Neural cell (in vitro differentiated cells): ENCODE results near the gene BTNL2. TPM values are rescaled to one million over a fixed set of nuclear protein-coding genes. Genes with fewer than 3 reads are reported as not detected.

Experiments
- H2AFZ ChIP-seq: fragments of 200-600, 300-800 bp; sonication (generic), shearing (Covaris generic); 2 replicates; pipeline ENCODE4 v1.6.0; 2014; ENCODE audit warnings: low read depth, mild to moderate bottlenecking, antibody characterized with exemption, low read length, moderate library complexity
- H3F3A ChIP-seq: fragments of 200-600 bp; shearing (Covaris generic); 2 replicates; pipeline ENCODE4 v1.6.1; 2016; ENCODE audit warnings: mild to moderate bottlenecking, moderate library complexity, mixed read lengths, antibody characterized with exemption, low read length; ENCODE audit not compliant: insufficient read depth, poor library complexity, severe bottlenecking
- H3K27ac ChIP-seq: fragments of 200-600, 300-800 bp; sonication (generic), shearing (Covaris generic); 2 replicates; pipeline ENCODE4 v1.5.1; 2014; ENCODE audit warnings: mild to moderate bottlenecking, low read length, moderate library complexity
- H3K27me3 ChIP-seq: fragments of 300-800, 200-600 bp; sonication (generic), shearing (Covaris generic); 2 replicates; pipeline ENCODE4 v1.6.0; 2014; ENCODE audit warnings: mild to moderate bottlenecking, low read depth, low read length, moderate library complexity; ENCODE audit not compliant: insufficient read depth
- H3K36me3 ChIP-seq: fragments of 300-800, 200-600 bp; sonication (generic), shearing (Covaris generic); 2 replicates; pipeline ENCODE4 v1.5.1; 2014; ENCODE audit warnings: mild to moderate bottlenecking, antibody characterized with exemption, low read length, moderate library complexity; ENCODE audit not compliant: insufficient read depth
- H3K4me2 ChIP-seq: fragments of 300-800, 200-600 bp; sonication (generic), shearing (Covaris generic); 2 replicates; pipeline ENCODE4 v1.6.0; 2014; ENCODE audit warnings: mild to moderate bottlenecking, low read length
- H3K4me3 ChIP-seq: fragments of 300-800, 200-600 bp; sonication (generic), shearing (Covaris generic); 2 replicates; pipeline ENCODE4 v1.5.1; 2014; ENCODE audit warnings: mild to moderate bottlenecking, low read length, moderate library complexity
- H3K79me2 ChIP-seq: fragments of 200-600 bp; shearing (Covaris generic); replicated peaks from 2 replicates; pipeline ENCODE4 v1.6.0; 2014; ENCODE audit warnings: mild to moderate bottlenecking, low read length, moderate library complexity; ENCODE audit not compliant: insufficient read depth
- H3K9ac ChIP-seq: fragments of 300-800, 200-600 bp; sonication (generic), shearing (Covaris generic); 2 replicates; pipeline ENCODE4 v1.6.1; 2016; ENCODE audit warnings: mild to moderate bottlenecking, low read length, mixed read lengths
- H3K9me2 ChIP-seq: fragments of 200-600 bp; shearing (Covaris generic); 2 replicates; pipeline ENCODE4 v1.6.1; 2016; ENCODE audit warnings: mild to moderate bottlenecking, low read length, mixed read lengths; ENCODE audit not compliant: insufficient read depth
- H3K9me3 ChIP-seq: fragments of 200-600, 300-800 bp; sonication (generic), shearing (Covaris generic); 2 replicates; pipeline ENCODE4 v1.6.1; 2016; ENCODE audit warnings: mild to moderate bottlenecking, mixed run types, low read length, moderate library complexity, mixed read lengths
- H4K20me1 ChIP-seq: fragments of 200-600 bp; shearing (Covaris generic); 2 replicates; pipeline ENCODE4 v1.6.1; 2016; ENCODE audit warnings: mild to moderate bottlenecking, mixed run types; ENCODE audit not compliant: insufficient read depth
- CTCF ChIP-seq: fragments of 450-650 bp; IDR thresholded peaks from 2 replicates; pipeline ENCODE4 v1.5.1; 2014; ENCODE audit warnings: antibody characterized with exemption, mild to moderate bottlenecking, moderate library complexity; ENCODE audit not compliant: poor library complexity, severe bottlenecking
- EP300 ChIP-seq: fragments of 450-650 bp; conservative IDR thresholded peaks from 2 replicates; pipeline ENCODE4 v1.6.1; 2014; ENCODE audit warnings: antibody characterized with exemption, mild to moderate bottlenecking, moderate library complexity; ENCODE audit not compliant: poor library complexity, severe bottlenecking
- EZH2 ChIP-seq: fragments of 200-600, 300-800 bp; shearing (Covaris generic), sonication (generic); IDR thresholded peaks from 2 replicates; pipeline ENCODE4 v1.6.1; 2014; ENCODE audit warnings: antibody characterized with exemption, low read length, borderline replicate concordance, mild to moderate bottlenecking; ENCODE audit not compliant: insufficient read depth, poor library complexity, severe bottlenecking
- MXI1 ChIP-seq: fragments of 450-650 bp; conservative IDR thresholded peaks from 2 replicates; pipeline ENCODE4 v1.6.1; 2014; ENCODE audit warnings: antibody characterized with exemption, mild to moderate bottlenecking; ENCODE audit not compliant: poor library complexity, severe bottlenecking
- POLR2AphosphoS5 ChIP-seq: IDR thresholded peaks from 2 replicates; pipeline ENCODE4 v1.6.1; 2012
- RAD21 ChIP-seq: fragments of 450-650 bp; conservative IDR thresholded peaks from 2 replicates; pipeline ENCODE4 v1.6.1; 2014; ENCODE audit warnings: antibody characterized with exemption, mild to moderate bottlenecking, moderate library complexity
- REST ChIP-seq: IDR thresholded peaks from 2 replicates; pipeline ENCODE4 v1.6.1; 2012; ENCODE audit warnings: borderline replicate concordance
- SMC3 ChIP-seq: fragments of 450-650 bp; conservative IDR thresholded peaks from 2 replicates; pipeline ENCODE4 v1.6.1; 2014; ENCODE audit warnings: antibody characterized with exemption, mild to moderate bottlenecking, moderate library complexity; ENCODE audit not compliant: poor library complexity
- TAF1 ChIP-seq: IDR thresholded peaks from 2 replicates; pipeline ENCODE4 v1.6.1; 2012; ENCODE audit warnings: low read depth
- polyA plus RNA-seq: library from polyadenylated mRNA; depleted of rRNA; stranded (reverse); fragments of >200 nt; gene quantifications from 2 replicates; pipeline ENCODE4 v1.2.3, GENCODE V29; 2014
- small RNA-seq, 3 experiments: library from RNA; depleted of rRNA; stranded (forward); fragments of <200 nt; gene quantifications; one replicate each; pipeline ENCODE3, GENCODE V24; 2012

Gene BTNL2
- polyA plus RNA-seq, 1 donor from 2014 or later = not detected

GRCh38 chr6:32355018-32355417 lies 52.0 kb downstream of the BTNL2 start:
- Histone ChIP-seq H3K4me3 (no peak overlapping the region), H4K20me1 (no peaks in the 10 kb centered on the region), H3K9me2 (no peaks in the 10 kb centered on the region), H3K9ac (no peak overlapping the region), H3K79me2 (no peaks in the 10 kb centered on the region), H3K4me2 (no peak overlapping the region), H3F3A (no peaks in the 10 kb centered on the region), H3K9me3 (no peaks in the 10 kb centered on the region), H3K27ac (no peak overlapping the region), H3K27me3 (no peaks in the 10 kb centered on the region), H3K36me3 (no peaks in the 10 kb centered on the region), H2AFZ (no peak overlapping the region)
- TF ChIP-seq EP300 (no peak), TAF1 (no peak), RAD21 (no peak), POLR2AphosphoS5 (no peak), SMC3 (no peak), EZH2 (no peak), REST (no peak), CTCF (no peak), MXI1 (no peak)

- H3K4me3 ChIP-seq = no peak overlapping the region
Observed at GRCh38 chr6:32353348-32353747, 53.6 kb downstream of the BTNL2 start.

More at GRCh38 chr6:32353348-32353747, 53.6 kb downstream of the BTNL2 start:
- Histone ChIP-seq H3K79me2 (no peaks in the 10 kb centered on the region), H3K27ac (no peak overlapping the region), H3F3A (no peaks in the 10 kb centered on the region), H3K36me3 (no peaks in the 10 kb centered on the region), H3K27me3 (no peaks in the 10 kb centered on the region), H4K20me1 (no peaks in the 10 kb centered on the region), H2AFZ (no peak overlapping the region), H3K9ac (no peak overlapping the region), H3K9me2 (no peaks in the 10 kb centered on the region), H3K4me2 (no peak overlapping the region), H3K9me3 (no peaks in the 10 kb centered on the region)
- TF ChIP-seq CTCF = no peak

Small RNAs within 50 kb of the gene (small RNA-seq; reads per million reads assigned to genes)
- 0 reads per million in 3 experiments for gene RNU6-603P

Other genes starting within 250 kb of the BTNL2 start
- gene EGFL8, start 242.6 kb downstream of the BTNL2 start, polyA plus RNA-seq = 22.1 and 22.4 TPM in 2 replicates
- gene AGPAT1, start 231.1 kb downstream of the BTNL2 start, polyA plus RNA-seq = 24.7 and 28.4 TPM in 2 replicates
- gene RNF5, start 228.8 kb downstream of the BTNL2 start, polyA plus RNA-seq = 342 and 369 TPM in 2 replicates
- 7.2 and 7.5 TPM in 2 replicates for gene AGER, start 222.9 kb downstream of the BTNL2 start, polyA plus RNA-seq
- gene PBX2, start 217.0 kb downstream of the BTNL2 start, polyA plus RNA-seq = 53.2 and 78.7 TPM in 2 replicates
- gene GPSM3, start 214.5 kb downstream of the BTNL2 start, polyA plus RNA-seq = 0.88 and 1.2 TPM in 2 replicates
- gene NOTCH4, start 183.1 kb downstream of the BTNL2 start, polyA plus RNA-seq = 5.5 and 5.7 TPM in 2 replicates
- gene TSBP1, start 35.3 kb downstream of the BTNL2 start, polyA plus RNA-seq = not detected in 2 replicates
- gene HLA-DRA, start 32.7 kb upstream of the BTNL2 start, polyA plus RNA-seq = not detected in 2 replicates
- gene HLA-DRB5, start 123.1 kb upstream of the BTNL2 start, polyA plus RNA-seq = not detected in 2 replicates
- gene HLA-DRB1, start 182.7 kb upstream of the BTNL2 start, polyA plus RNA-seq = not detected in 2 replicates
- not detected in 2 replicates for gene HLA-DQA1, start 230.2 kb upstream of the BTNL2 start, polyA plus RNA-seq